ENCODE results near the gene CAPN2.

The CAPN2 gene

GRCh38 chr1:223708651-223709268 is 3.6 kb upstream of the CAPN2 start:
- Mint-ChIP-seq H3K4me1 (ENCODE audit: low read depth) (peaks cover 26% of the 10 kb centered on the region), H3K27ac (peak overlapping the region; percentile 21), H3K4me3 (no peak overlapping the region), H3K36me3 (ENCODE audit: low read depth) (peaks cover 2% of the 10 kb centered on the region), H3K27me3 (ENCODE audit: low read depth) (peaks cover 7% of the 10 kb centered on the region), H3K9me3 (no peaks in the 10 kb centered on the region)
- no peak for DNase-seq (ENCODE audit: low spot score)

- Mint-ChIP-seq H3K36me3 (ENCODE audit: low read depth) (peaks cover 10% of the 10 kb centered on the region), H3K9me3 (no peaks in the 10 kb centered on the region), H3K4me1 (ENCODE audit: low read depth) (peaks cover 31% of the 10 kb centered on the region), H3K27me3 (ENCODE audit: low read depth) (peaks cover 5% of the 10 kb centered on the region), H3K27ac (no peak overlapping the region), H3K4me3 (no peak overlapping the region)
- no peak for DNase-seq (ENCODE audit: low spot score)
Observed at GRCh38 chr1:223709598-223709997, 2.7 kb upstream of the CAPN2 start.

GRCh38 chr1:223710179-223711133 is 1.9 kb upstream of the CAPN2 start:
- H3K4me1 Mint-ChIP-seq (ENCODE audit: low read depth): peaks cover 35% of the 10 kb centered on the region
- H3K9me3 Mint-ChIP-seq: no peaks in the 10 kb centered on the region
- peaks cover 5% of the 10 kb centered on the region for H3K27me3 Mint-ChIP-seq (ENCODE audit: low read depth)
- H3K27ac Mint-ChIP-seq: no peak overlapping the region
- no peak for DNase-seq (ENCODE audit: low spot score)
- peaks cover 18% of the 10 kb centered on the region for H3K36me3 Mint-ChIP-seq (ENCODE audit: low read depth)
- H3K4me3 Mint-ChIP-seq: no peak overlapping the region

GRCh38 chr1:223711173-223711572 is 1.2 kb upstream of the CAPN2 start:
- H3K27ac Mint-ChIP-seq: peak overlapping the region; percentile 12
- H3K9me3 Mint-ChIP-seq: no peaks in the 10 kb centered on the region
- H3K4me3 Mint-ChIP-seq: no peak overlapping the region
- H3K36me3 Mint-ChIP-seq (ENCODE audit: low read depth): peaks cover 20% of the 10 kb centered on the region
- DNase-seq (ENCODE audit: low spot score): no peak
- peaks cover 5% of the 10 kb centered on the region for H3K27me3 Mint-ChIP-seq (ENCODE audit: low read depth)
- peaks cover 42% of the 10 kb centered on the region for H3K4me1 Mint-ChIP-seq (ENCODE audit: low read depth)

- peak overlapping the region; percentile 54 for H3K4me3 Mint-ChIP-seq
- peaks cover 5% of the 10 kb centered on the region for H3K27me3 Mint-ChIP-seq (ENCODE audit: low read depth)
- H3K4me1 Mint-ChIP-seq (ENCODE audit: low read depth): peaks cover 45% of the 10 kb centered on the region
- no peaks in the 10 kb centered on the region for H3K9me3 Mint-ChIP-seq
- H3K27ac Mint-ChIP-seq: peak overlapping the region; percentile 42
- peaks cover 24% of the 10 kb centered on the region for H3K36me3 Mint-ChIP-seq (ENCODE audit: low read depth)
- DNase-seq (ENCODE audit: low spot score): no peak
Observed at GRCh38 chr1:223711747-223712193, 569 bp upstream of the CAPN2 start.

GRCh38 chr1:223712850-223713474 is 623 bp downstream of the CAPN2 start:
- Mint-ChIP-seq H3K9me3 (no peaks in the 10 kb centered on the region), H3K4me3 (peak overlapping the region; percentile 81), H3K4me1 (ENCODE audit: low read depth) (peaks cover 48% of the 10 kb centered on the region), H3K27me3 (ENCODE audit: low read depth) (peaks cover 5% of the 10 kb centered on the region), H3K36me3 (ENCODE audit: low read depth) (peaks cover 35% of the 10 kb centered on the region), H3K27ac (peak overlapping the region; percentile 92)
- DNase-seq (ENCODE audit: low spot score): peak; percentile 60

- H3K27ac Mint-ChIP-seq: peak overlapping the region; percentile 92
- H3K4me1 Mint-ChIP-seq (ENCODE audit: low read depth): peaks cover 55% of the 10 kb centered on the region
- H3K27me3 Mint-ChIP-seq (ENCODE audit: low read depth): peaks cover 3% of the 10 kb centered on the region
- no peaks in the 10 kb centered on the region for H3K9me3 Mint-ChIP-seq
- no peak for DNase-seq (ENCODE audit: low spot score)
- H3K4me3 Mint-ChIP-seq: peak overlapping the region; percentile 81
- peaks cover 43% of the 10 kb centered on the region for H3K36me3 Mint-ChIP-seq (ENCODE audit: low read depth)
Observed at GRCh38 chr1:223713546-223714420, 1.4 kb downstream of the CAPN2 start.

GRCh38 chr1:223714421-223714724 is 2.0 kb downstream of the CAPN2 start:
- H3K4me3 Mint-ChIP-seq: peak overlapping the region; percentile 81
- H3K27me3 Mint-ChIP-seq (ENCODE audit: low read depth): no peaks in the 10 kb centered on the region
- H3K9me3 Mint-ChIP-seq: no peaks in the 10 kb centered on the region
- H3K4me1 Mint-ChIP-seq (ENCODE audit: low read depth): peaks cover 58% of the 10 kb centered on the region
- peak overlapping the region; percentile 92 for H3K27ac Mint-ChIP-seq
- H3K36me3 Mint-ChIP-seq (ENCODE audit: low read depth): peaks cover 47% of the 10 kb centered on the region
- no peak for DNase-seq (ENCODE audit: low spot score)

GRCh38 chr1:223714849-223715603 is 2.7 kb downstream of the CAPN2 start:
- Mint-ChIP-seq H3K27ac (peak overlapping the region; percentile 92), H3K4me1 (ENCODE audit: low read depth) (peaks cover 59% of the 10 kb centered on the region), H3K4me3 (peak overlapping the region; percentile 81), H3K9me3 (no peaks in the 10 kb centered on the region), H3K27me3 (ENCODE audit: low read depth) (no peaks in the 10 kb centered on the region), H3K36me3 (ENCODE audit: low read depth) (peaks cover 54% of the 10 kb centered on the region)
- no peak for DNase-seq (ENCODE audit: low spot score)

GRCh38 chr1:223715604-223716172 is 3.3 kb downstream of the CAPN2 start:
- Mint-ChIP-seq H3K4me1 (ENCODE audit: low read depth) (peaks cover 63% of the 10 kb centered on the region), H3K27me3 (ENCODE audit: low read depth) (no peaks in the 10 kb centered on the region), H3K27ac (peak overlapping the region; percentile 92), H3K4me3 (peak overlapping the region; percentile 81), H3K36me3 (ENCODE audit: low read depth) (peaks cover 60% of the 10 kb centered on the region), H3K9me3 (no peaks in the 10 kb centered on the region)
- no peak for DNase-seq (ENCODE audit: low spot score)

- Mint-ChIP-seq H3K4me1 (ENCODE audit: low read depth) (peaks cover 63% of the 10 kb centered on the region), H3K27ac (peak overlapping the region; percentile 92), H3K27me3 (ENCODE audit: low read depth) (no peaks in the 10 kb centered on the region), H3K4me3 (peak overlapping the region; percentile 81), H3K9me3 (no peaks in the 10 kb centered on the region), H3K36me3 (ENCODE audit: low read depth) (peaks cover 67% of the 10 kb centered on the region)
- DNase-seq (ENCODE audit: low spot score): peak; percentile 49
Observed at GRCh38 chr1:223716302-223716862, 4.0 kb downstream of the CAPN2 start.

GRCh38 chr1:223717123-223717522 is 4.8 kb downstream of the CAPN2 start:
- Mint-ChIP-seq H3K36me3 (ENCODE audit: low read depth) (peaks cover 74% of the 10 kb centered on the region), H3K4me1 (ENCODE audit: low read depth) (peaks cover 67% of the 10 kb centered on the region), H3K4me3 (peak overlapping the region; percentile 81), H3K9me3 (no peaks in the 10 kb centered on the region), H3K27ac (peak overlapping the region; percentile 92), H3K27me3 (ENCODE audit: low read depth) (no peaks in the 10 kb centered on the region)
- no peak for DNase-seq (ENCODE audit: low spot score)
